GM18858 (cell line): Measurements from ENCODE around the gene AGAP9.
"Not testable (repeated sequence)": the region's sequence is repeated elsewhere in the genome, so short reads cannot be mapped to it uniquely, and the experiment has no call there.

Experiments
- ATAC-seq: cut with Tn5 transposase; IDR thresholded peaks from one replicate; pipeline ENCODE4 v1.9.1; 2021; ENCODE audit not compliant: unreplicated experiment

Gene AGAP9

DNA sequence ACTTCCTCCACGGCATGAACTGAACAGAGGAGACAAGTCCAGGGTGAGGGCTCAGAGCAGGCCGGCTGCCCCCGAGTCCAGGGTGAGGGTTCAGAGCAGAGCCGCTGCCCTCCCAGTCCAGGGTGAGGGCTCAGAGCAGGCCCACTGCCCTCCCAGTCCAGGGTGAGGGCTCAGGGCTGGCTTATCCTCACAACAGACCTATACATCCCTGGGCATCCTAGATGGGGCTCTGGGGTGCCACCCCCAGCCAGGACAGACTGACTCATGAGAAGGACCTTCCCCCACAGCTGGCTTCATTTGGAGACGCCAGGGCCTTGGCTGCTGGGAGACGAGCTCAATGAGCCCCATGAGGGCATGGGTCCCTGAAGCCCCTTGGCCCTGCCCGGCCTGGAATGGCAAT, 33.8 kb downstream of the AGAP9 start:
- not testable (repeated sequence) for ATAC-seq

DNA sequence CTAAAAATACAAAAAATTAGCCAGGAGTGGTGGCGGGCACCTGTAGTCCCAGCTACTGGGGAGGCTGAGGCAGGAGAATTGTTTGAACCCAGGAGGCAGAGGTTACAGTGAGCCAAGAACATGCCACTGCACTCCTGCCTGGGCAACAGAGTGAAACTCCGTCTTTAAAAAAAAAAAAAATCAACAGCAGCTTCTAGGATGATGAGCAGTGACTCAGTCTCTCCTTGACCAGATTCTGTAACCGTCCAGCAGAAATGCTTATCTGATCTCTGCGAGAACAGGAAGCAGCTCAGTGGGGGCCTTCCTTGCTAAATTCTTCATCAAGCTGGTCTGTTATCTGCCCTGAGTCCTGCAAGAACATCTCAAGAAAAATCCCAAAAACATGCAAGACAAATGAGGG, 37.5 kb downstream of the AGAP9 start:
- ATAC-seq = not testable (repeated sequence)

DNA sequence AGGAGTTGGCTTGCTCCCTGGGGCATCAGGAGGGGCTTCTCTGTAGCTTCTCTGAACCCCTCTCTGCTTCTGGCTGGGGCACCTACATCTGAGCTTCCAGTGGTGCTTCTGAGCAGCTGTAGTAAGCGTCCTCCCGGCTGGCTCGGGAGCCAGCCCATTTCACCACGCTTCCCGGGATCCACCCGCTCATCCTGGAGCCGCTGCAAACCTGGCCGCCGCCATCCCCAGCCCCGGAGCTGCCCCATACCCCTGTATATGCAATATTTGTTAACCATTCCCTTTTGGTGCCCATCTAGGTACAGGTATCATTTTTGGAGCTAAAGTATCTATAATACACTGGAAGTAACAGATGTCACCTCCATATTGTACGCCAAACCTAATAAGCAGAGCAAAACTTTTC, 38.7 kb downstream of the AGAP9 start:
- not testable (repeated sequence) for ATAC-seq

DNA sequence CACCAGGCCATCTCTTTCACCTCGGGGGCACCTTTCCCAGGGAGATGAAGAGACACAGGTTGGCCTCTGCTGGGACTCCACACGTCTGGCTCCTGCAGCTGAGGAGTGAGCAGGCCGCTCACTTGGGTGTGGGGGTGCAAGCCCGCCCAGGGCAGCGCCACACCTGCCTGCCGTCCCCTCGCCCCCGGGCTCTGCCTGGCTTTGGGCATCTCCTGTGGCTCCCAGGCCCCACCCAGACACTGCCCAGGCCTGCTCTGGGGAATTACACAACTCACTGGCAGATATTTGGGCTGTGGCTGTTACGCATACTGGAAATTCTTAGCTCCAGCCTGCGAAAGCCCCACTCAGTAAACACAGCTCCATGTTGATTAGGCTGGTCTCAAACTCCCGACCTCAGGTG, 39.5 kb downstream of the AGAP9 start, which contains the start of gene ANXA8:
Gene ANXA8, minus strand, starts transcription at position 193 of the 400 bp plus-strand sequence. Its CDS starts 182 bp downstream, at position 11.
- ATAC-seq = not testable (repeated sequence)

DNA sequence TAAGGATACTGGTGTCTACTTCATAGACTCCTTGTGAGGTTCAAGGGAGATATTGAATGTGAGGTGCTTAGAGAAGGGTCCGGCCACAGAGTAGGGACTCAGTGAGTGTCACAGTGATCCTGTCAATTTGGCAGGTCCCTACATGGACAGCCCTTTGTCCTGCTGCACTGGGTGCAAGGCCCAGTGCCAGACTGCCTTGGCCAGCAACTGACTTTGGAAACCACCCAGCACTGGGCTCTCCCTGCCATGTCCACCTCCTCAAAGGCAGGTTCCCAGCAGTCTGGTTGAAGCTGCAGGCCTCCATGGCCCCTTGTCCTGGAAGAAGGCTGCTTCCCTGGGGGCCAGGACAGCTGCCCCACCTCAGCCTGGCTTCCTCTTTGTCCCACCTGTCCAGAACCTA, 41.1 kb downstream of the AGAP9 start:
- not testable (repeated sequence) for ATAC-seq

DNA sequence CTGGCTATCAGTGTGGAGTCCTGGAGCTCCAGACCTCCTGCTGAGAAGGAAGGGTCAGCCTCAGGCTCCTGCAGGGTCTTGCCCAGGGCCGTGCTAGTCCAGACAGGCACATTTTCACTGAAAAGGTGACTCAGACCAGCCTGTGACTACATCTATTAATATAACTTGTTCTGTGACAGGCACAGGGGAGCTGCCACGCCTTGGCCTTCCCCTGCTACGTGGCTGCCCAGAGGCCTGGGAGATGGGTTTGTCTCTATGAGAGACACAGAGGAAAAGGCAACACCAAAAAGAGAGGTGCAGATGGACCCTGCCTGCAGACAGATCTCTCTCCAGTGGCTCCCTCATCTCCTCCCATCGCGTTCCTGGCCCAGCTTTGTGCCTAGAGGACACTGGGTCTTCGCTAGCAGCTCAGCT, 41.7 kb downstream of the AGAP9 start:
- not testable (repeated sequence) for ATAC-seq

DNA sequence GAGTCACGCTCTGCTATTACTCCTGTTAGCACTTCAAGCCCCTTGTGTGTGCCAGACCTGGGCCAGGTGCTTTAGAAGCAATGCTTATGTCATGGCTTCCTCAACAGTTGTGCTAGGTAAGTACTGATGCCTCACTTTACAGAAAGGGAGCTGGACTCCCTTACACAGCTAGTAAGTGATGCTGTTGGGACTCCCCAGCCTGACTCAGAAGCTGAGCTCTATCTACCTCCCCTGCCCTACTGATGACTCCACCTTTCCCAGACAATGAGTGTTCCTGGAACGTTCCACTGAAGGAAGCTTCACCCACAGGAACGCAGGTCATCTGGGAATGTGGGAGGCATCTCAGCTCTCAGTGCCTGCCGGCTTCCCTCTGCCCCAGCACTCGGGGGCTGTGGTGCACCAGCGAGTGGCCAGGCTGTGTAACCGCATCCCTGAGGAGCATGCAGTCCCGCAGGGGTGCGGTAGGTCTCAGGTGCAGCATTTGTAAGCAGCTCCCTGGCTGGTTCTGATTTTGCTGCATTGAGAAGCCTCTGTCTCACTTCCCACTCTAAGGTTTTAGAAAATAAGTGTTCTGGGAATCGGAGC, 42.2 kb downstream of the AGAP9 start:
- ATAC-seq = not testable (repeated sequence)

DNA sequence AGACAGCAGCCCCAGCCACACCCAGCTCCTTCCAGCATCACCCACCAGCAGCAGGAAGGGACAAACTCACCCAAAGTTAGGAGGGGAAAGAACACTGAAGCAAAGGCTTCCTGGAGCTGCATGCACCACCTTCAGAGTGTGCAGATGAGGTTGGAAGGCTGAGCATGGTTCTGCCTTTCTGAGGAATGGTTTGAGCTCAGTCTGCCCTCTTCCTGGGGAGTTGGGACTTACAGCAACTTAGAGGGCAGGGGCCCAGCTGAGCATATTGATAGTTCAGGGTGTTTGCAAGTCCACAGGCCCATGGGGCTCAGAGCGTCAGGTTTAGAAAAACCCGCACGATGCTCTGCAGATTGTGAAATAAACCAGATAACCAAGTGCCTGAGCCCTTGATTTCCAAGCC, 43.3 kb downstream of the AGAP9 start:
- ATAC-seq = not testable (repeated sequence)

DNA sequence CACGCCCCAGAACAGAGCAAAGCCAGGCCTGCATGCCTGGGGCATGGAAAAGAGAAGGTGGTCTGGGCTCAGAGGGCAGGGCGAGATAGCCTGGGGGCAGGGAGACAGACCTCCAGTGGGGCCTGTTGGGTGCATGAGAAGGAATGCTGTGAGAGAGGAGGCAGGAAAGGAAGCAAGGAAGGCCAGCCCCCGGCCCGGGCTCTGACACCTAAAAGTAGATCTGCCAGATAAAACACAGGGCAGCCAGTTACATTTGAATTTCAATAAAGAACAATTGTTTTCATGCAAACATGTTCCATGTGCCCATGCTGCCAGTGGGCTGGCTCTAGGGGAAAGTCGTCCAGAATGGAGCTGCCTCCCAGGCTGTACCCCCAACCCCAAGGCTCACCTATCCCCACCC, 45.3 kb downstream of the AGAP9 start:
- ATAC-seq = not testable (repeated sequence)

DNA sequence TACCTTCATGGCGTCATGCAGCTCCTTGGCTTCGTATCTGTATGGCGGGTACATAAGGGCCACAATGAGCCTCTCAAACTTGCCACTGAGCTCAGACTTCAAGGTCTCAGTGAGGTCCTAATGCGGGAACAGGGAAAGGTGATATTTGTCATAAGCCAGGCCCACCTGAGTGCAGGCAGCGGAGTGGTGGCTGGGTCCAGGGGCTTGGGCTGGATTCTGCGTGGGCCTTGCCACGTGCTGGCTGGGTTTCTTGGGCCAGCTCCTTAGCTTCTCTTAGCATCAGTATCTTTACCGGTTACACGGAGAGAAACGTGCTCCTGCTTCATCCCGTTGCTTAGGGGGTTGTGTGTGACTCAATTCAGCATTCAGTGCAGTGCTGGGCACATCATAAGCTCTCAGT, 46.4 kb downstream of the AGAP9 start:
- ATAC-seq = not testable (repeated sequence)

DNA sequence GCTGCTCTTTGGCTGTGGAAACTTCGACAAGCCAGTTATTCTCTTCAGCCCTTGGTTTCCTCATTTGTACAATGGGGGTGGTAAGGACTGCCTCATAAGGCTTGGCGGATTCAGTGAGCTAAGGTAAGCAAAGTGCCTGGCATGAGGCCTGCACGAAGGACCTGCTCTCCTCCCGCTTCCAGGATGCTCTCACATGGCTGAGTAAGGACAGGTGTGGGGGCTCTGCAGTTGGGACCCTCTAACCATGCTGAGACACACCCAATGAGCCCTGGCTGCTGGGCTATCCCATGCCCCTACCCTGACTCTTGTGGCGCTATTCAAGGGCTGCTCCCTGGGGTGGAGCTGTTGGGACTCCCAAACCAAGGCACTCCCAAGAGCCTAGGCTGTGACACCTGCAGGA, 48.3 kb downstream of the AGAP9 start:
- not testable (repeated sequence) for ATAC-seq

DNA sequence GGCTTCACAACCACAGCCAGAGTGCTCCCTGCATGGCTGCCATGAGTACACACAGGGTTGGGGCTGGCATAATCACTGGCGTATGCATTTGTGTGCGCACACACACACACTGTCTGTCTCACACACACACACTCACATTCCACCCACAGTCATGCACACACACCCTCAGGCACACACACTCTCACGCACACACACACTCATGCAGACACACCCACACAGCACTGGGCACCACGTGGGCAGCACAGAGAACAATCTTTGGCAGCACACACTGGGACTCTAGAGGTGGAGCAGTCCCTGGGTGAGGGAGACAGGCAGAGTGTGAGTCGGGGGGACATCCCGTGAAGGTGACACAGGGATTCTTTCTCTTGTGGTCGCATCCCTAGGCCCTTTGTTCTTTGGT, 49.9 kb downstream of the AGAP9 start:
- not testable (repeated sequence) for ATAC-seq

DNA sequence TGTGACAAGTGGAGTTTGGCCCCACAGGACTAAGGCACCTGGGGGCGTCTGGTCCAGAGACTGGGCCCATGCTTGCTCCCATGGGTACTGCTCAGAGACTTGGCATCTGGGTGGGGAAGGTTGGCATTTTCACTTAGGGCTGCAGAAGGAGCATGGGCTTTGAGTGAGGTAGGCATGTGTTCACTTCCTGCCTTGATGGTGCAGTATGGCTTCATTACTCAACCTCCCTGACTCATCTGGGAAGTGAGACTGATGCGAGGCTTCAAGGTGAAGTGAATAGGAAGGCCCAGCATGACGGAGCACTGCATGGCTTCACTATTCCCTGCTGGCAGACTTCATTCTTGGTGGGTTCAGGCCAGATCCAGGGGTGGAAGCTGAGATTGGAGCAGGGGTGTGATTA, 50.8 kb downstream of the AGAP9 start:
- peak; percentile 72 for ATAC-seq

DNA sequence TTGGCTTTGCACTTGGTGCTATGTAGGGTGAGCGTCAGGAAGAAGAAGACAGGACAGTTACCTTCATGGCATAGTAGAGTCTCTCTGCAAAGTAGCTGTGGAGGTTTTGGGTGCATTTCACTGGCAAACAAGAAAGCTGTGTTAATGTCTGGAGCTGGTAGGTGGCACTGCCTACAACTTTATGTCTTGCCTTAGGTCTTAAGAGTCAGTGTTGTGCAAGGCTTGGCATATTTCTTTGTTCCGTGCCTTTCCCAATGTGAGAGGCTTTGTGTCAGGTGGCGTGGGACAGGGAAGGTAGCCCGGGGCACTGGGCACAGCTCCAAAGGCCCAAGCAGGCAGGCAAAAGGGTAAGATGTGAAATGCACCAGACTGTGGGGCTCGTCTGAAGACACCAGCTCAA, 51.4 kb downstream of the AGAP9 start:
- ATAC-seq = not testable (repeated sequence)

DNA sequence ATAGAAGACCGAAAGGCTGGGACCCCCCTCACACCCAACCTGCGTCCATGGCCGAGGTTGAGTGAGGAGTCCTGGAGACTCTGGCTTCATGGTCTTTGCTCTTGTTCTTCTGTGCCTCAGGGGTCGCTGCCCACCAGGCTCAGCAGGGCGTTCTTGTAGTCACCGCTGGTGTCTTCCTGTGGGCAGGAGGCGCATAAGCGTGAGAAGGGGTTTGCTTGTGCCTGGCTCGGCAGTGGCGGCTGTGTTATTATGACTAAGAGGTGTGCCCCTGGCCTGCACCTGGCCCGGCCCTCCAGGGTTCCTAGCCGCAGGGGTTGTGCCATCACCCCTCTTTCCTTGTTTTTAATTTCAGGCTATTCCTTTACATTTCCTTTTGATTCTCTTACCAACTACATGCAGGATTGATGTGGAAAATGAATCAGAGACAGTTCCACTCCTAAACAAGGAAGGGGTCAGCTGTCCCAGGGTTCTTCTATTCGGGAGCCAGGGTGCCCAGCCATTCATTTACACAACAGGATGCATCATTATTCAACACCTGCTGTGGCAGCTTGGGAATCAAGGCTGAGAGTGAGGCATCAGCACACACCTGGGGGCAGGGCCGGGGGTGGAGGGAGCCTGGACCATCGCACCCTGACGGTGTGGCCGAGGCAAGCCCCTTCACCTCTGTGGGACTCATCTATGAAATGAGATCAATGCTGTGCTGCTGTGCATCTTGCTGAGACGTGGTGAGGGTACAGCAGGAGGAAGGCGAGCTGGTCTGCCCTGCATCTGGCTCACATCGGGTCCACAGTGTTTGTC, 54.5 kb downstream of the AGAP9 start:
- ATAC-seq = not testable (repeated sequence)

DNA sequence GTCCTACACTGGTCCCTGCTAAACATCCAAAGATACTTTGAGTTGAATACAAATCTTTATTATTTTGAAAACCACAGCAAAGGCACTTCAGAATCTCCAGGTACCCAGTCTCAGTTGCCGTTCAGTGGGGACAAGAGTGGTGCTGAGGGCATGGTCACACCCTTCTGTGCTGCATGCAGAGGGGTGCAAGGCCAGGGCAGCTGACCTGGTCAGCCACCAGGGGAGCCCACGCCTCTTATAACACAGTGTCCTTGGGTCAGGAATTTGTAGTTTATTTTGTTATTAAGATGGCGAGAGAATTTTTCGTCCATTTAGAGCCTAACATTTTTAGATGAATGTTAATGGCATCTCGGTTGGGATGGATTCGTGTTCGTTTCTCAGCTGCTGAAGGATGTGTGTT, 55.5 kb downstream of the AGAP9 start:
- ATAC-seq = not testable (repeated sequence)

DNA sequence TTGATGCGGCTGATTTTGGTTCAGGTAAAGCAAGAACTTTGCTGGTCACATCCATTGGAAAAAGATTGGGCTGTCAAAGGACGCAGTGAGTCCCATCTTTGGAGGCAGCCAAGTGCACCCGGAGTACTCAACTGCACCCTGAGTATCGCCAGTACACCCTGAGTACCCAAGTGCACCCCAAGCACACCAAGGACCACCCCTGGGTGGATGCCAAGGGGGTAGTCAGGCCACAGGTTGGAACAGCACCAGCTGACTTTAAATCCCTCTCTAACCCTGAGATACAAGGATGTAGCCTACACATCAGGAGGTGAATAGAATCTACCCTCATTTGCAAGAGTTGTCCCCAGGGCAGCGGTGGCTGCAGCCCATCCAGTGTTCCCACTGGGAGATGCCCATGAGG, 56.0 kb downstream of the AGAP9 start:
- not testable (repeated sequence) for ATAC-seq

DNA sequence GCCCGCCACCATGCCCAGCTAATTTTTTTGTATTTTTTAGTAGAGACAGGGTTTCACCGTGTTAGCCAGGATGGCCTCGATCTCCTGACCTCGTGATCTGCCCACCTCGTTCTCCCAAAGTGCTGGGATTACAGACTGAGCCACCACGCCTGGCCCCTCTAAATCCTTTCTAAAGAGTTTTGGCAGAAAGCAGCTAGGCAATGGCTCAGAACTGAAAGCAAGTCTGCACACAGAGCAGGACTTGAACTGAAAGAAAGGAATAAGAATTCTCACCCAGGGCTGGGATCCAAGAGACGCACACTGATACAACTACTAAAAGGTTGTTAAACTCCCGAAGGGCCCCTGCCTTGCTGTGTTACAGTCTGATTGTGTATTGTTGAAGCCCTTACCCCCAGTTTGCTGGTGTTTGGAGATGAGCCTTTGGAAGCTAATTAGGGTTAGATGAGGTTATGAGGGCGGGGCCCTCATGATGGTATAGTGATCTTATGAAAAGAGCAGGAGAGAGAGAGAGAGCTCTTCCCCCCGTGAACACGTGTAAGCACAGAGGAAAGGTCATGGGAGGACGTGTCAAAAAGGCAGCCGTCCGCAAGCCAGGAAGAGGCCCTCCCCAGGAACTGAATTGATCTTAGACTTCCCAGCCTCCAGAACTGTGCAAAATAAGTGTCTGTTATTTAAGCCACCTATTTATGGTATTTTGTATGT, 58.1 kb downstream of the AGAP9 start:
- not testable (repeated sequence) for ATAC-seq

DNA sequence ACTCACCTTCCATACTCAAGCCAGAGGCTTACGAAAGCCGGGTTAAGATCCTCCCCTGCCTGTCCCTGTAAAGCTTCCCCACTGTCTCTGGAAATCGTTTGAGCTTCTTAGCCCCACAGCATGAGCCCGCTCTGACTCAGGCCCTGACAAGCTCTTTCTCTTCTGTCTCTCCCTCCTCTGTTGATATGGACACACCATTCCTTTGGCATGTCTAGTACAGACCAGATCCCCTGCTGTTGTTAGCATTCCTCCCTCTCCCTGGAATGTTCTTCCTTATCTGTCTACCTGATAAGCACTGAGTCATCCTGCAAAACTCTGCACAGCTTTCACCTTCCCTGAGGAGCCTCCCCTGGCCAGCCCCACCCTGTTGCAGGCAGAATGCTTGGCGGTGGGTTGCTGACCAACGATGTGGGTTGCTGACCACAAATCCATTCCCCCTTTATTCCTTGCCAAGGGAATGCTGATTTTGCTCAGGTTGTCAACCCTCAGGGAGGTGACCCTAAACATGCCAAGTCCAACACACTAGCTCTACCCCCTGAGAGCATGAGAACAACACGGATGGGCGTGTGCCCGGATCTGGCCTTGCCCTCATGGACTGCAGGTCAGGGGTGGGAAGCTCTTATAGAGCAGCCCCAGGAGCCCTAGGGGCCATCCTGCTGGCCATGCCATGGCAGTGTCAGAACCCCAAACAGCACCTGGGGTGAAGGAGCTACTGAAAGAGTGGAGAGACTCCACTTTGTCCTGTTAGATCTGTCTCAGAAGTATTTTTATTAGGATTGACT, 60.7 kb downstream of the AGAP9 start:
- not testable (repeated sequence) for ATAC-seq

DNA sequence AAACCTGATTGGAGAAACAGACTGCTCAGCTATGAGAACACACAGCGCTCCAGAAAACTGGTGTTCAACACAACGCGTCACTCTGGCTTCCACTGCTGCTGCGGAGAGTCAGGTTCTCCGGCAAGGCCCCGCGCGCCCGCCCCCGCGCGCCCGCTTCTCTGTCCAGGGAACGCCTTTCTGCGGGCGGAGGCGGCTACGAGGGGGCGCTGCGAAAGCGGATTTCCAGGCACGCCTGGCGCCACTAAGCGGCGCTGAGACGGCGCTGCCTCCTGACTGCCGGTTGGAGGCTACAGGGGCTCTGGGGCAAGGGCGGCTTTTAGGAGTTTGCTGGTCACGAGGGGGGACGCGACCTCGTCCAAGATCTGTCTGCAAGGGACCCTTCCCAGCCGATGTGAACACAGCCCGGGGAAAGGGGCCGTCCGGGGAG, 62.2 kb downstream of the AGAP9 start:
- not testable (repeated sequence) for ATAC-seq
